GM20431 (cell line): ENCODE results near the gene RAD23B.

Source experiments
- in situ Hi-C: fragments of 300-500 bp; cut with MseI, MboI; formaldehyde crosslinking; loops from one replicate; pipeline ENCODE4 v1.15.0; 2020; ENCODE audit warnings: low sequenced_read_pairs; ENCODE audit not compliant: unreplicated experiment

Gene RAD23B

DNA sequence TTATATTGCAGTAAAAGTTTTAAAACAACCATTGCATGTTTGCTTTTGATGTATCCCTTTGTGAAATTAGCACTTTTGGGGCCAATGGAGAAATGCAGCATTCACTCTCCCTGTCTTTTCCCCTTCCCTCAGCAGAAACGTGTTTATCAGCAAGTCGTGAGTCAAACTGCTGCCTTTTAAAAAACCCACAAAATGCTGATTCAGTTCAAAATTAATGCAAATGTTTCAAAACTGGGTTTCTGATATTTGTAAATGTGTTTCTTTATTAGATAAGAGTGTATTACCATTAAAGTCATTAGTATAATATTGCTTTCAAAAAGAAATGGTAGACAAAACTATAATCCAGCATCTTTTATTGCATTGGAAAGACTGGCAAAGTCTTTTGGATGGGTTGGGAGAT is 47.3 kb downstream of the RAD23B start:
- in situ Hi-C loops = no loop called here

DNA sequence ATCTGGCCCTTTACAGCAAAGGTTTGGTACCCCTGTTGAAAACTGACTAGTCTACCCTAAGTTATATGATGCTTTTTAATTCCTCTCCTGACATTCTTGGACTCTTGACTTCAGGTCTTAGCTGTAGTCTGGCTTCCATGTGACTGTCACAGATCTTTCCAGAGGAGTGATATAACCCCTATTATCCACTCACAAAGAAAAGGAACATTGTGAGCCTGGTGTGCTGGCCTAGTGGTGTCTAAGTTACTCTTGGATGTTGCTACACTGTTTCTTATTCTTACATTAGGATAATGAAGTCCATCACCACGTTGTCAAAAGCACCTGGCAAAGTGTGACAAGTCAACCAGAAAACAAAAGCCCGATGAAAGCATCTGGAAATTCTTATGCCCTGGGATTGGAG is 49.8 kb downstream of the RAD23B start:
- in situ Hi-C loops = no loop called here

DNA sequence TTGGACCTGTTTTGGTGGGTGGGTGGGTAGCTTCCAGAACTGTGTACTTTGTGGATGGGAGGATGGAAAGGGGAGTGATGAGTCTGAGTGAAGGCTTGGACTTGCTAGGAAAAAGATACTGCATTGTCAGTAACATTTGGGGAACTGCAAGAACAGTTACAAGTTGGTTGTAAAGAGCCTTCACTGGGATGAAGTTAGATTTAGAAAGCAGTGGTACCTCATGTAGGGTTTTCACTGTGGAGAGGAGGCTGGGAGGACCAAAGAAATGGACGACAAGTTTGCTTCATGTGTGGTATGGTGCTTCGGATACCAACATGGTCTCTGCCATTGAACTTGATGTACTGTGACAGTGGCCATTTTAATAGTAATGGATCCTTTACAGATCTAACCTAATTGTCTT is 50.3 kb downstream of the RAD23B start:
- in situ Hi-C loops = no loop called here

DNA sequence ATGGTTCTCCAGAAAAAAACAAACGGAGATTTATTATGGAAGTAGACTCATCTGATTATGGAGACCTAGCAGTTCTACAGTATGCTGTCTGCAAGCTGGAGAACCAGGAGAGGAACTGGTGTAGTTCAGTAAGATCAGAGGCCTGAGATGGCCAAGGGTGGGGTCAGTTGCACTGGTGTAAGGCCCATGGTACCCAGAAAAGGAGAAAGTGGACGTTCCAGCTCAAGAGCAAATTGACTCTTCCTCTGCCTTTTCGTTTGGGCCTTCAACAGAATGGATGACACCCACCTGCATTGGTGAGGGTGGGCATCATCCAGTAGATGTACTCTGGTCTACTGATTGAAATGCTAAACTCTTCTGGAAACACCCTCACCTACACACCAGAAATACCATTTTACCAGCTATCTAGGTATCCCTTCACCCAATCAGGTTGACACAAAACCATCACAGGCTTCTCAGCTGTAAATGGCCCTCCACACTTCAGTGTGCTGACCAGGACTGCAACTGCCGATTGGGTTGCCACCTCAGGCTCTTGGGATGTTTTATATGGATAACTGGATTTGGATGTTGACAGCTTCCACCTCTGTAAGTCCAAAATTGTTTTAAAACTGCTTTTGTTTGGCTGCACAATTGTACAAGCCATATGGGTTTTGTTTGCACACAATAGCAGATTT is 51.2 kb downstream of the RAD23B start:
- in situ Hi-C loops = no loop called here

DNA sequence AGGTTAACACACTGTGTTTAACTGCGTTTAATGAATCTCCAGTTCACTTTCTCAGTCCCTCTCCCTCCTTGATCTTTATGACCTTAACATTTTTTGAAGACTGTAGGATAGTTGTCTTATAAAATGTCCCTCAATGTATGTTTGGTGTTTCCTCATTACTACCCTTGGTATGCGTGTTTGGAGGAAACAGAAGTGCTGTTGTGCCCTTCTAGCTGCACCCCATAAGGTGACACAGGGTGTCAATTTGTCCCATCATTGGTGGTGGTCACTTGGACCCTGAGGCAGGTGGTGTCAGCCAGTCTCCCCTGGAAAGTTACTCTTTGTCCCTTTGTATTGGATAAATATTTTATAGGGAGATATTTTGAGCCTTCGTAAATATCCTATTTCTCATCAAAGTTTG is 52.3 kb downstream of the RAD23B start:
- in situ Hi-C loops = no loop called here

DNA sequence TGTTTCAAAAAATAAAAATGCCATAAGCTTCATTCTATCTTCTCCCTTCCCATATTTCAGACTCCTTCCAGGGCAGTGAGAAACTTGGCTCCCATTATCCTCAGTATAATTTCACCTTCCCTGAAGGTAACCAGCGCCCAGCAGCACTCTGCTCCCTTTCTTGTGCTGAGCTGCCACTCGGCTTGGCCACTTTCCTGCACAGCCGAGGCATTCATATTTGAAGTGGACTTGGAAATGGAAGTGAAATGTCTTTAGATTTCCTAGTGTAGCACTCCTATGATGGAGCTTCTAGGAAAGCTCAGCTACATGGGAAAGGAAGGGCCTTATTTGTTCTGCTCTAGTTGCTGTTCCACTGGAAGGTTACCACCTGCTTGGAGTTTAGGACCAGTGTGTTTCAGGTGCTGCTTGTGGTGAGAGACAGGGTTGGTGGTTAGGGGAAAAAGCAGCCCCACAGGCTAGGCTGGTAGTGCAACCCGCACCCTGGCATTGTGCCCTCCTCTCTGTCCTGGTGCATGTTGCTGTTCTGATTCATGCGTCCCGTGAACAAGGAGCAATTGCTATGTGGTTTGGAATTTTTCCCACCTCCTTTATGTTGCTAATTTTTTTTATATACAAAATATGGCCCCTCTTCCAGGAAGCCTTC is 53.8 kb downstream of the RAD23B start:
- in situ Hi-C loops = no loop called here

DNA sequence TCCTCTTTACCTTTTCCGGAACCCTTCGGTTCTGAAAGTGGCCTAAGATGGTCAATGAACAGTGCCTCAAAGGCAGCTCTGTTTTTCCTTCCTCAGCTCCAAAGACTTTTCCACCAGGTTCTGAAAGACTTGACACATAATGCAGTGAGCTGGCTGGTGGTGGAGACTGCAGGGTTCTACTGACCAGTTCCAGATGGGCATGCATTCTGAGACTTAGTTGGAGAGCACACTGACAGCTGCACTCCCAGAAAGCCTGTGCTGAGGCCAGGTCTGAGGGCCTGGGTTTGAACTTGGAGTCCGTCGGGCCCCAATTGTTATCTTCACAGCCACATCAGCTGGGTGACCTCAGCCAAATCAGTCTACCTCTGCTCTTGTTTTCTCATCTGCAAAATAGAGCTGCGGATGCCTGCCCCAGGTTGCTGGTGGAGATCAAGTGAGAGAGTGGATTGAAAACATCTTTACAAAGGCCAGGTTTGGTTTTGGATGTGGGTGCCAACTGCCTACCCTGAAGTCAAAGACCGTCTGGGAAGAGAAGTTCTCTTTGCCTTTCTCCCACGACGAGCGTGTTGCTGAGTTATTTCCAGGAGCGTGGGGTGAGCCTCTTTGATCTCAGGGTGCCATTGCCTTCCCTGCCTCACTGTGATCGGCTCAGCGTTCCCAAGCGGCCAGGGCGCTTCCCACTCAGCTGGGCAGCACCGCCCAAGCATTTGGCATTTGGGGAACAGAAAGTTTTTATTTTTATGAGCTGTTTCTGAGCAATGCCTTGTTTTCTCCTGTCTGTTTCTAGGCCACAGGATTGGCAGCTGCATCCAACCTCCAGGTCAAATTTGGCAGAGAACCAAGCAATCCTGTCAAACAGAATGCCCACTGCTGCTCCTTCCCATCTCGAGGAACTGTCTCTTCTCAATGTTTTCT is 54.9 kb downstream of the RAD23B start:
- in situ Hi-C loops = no loop called here

DNA sequence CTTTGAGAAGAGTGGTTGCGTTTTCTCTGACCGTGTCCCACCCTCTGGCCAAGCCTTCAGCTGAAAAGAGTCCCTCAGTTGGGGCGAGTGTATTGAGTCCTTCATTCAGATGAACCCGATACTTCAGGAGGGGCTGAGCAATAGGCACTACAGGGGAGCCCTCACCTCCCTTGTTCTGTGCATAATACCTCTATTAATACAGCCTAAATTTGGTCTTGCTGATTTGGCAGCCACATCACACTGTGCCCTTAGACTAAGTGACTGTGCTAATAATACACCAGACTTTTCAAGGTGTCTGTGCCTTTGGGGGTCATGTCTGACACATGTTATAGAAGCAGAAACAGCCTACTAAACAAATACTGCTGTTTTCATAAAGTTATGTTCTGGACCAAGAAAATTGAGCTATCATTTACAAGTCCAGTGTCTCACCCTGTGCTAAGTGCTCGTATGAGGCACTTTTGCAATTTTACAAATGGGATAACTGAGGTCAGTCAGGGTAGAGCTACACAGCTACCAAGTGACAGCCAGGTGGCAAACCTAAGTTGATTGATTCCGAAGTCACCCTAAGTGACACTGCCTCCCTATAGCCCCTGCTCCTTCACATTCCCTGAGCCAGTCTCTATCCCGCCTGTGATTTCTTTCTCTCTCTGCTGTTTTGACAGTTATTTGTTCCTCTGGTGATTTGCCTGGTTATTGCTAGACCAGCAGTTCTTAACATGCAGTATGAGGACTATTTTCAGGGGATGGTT is 56.0 kb downstream of the RAD23B start:
- in situ Hi-C loops = no loop called here

DNA sequence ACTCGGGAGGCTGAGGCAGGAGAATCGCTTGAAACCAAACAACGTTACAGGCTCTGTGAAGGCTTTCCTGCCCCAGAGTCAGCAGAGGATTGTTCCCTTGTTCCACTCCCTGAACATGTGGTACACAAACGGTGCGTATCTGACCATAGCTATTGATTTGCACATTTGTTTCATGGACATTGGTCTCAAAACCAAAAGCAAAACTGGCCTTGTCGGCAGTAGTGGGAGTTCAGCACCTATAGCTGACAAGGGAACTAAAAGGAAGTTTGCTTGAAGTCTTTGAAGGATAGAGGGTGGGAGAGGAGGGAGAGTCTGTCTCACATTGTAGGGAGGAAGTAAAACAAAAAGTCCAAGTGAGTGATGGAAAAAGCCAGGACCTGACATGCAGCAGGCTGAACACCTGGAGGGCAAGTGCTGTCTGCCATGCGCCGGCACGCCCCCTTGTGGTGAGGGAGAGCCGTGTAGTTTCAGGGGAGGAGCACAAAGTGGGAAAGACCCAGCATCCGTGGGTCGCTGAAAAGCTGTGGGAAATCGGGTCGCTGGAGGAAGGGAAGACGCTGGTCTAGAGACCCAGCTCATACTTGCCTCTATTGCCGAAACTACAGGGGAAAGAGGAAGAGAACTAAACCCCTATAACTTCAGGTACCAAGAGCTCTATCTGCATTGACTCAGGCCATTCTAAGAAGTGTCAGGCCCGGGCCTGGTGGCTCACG is 58.0 kb downstream of the RAD23B start:
- in situ Hi-C loops = no loop called here

DNA sequence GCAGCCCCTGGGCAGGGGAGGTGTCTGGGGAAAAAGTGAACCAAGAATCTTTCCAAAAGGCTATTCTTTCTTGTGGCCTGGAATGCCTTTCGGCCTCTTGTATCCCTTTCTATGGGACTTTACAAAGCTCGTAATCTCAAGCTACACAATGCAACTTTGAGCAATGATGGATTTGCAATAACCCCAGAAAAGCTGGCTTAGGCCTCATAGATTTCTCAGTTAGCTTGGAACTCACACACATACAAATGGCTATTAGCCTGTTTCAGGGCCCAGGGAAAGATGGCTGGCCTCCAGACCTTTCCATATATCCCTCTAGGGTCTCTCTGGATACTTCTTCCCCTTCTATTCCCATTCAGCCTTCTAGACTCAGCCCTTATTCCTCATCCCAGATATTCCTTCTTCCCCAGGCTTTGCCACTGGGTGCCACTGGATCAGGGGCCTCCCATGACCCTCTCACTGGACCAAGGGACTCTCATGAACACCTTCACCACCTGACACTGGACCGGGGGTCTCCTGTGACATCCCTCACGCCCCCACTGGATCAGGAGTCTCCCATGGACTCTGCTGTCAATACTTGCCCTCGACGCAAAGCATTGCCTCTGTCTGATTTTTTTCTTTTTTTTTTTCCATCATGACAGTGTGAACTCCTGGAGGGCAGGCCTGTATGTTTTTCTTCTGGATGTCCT is 59.5 kb downstream of the RAD23B start:
- in situ Hi-C loops = no loop called here

DNA sequence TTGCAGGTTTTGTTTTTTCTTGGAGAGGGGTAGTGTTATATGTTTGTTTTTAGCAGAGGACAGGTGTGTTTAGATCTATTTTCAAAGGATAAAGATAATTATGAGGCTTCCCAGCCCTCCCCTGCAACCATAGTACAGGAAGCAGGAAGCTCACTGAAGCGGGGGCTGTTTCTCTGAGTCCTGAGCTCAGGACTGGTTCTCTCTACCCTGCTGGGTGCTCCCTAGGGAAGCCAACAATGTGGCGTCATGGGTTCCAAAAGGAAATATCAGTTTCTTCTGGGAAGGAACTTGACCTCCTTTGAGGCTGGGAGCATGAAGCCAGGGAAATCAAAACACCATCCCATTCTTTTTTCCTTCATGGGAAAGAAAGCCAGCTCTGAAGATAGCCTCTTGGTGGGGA is 62.2 kb downstream of the RAD23B start:
- in situ Hi-C loops = no loop called here

DNA sequence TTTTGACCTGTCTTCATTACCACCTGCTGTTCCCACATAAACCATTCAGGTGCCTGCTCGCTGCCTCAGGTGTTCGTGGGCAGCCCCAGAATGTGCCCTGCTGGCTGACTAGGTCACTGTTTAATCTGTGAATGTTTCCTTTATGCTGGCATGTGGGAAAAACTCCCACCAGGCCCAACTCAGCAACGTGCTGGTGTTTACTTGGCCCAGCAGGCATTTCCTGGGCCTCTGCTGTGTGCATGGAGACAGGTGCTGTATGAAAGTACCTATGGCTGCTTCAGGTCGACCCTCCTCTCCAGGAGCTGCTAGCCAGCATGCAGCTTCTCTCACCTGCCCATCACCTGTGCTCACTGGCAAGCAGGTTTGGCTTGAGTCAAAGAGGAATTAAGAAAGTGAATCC is 65.8 kb downstream of the RAD23B start:
- in situ Hi-C loops = no loop called here

DNA sequence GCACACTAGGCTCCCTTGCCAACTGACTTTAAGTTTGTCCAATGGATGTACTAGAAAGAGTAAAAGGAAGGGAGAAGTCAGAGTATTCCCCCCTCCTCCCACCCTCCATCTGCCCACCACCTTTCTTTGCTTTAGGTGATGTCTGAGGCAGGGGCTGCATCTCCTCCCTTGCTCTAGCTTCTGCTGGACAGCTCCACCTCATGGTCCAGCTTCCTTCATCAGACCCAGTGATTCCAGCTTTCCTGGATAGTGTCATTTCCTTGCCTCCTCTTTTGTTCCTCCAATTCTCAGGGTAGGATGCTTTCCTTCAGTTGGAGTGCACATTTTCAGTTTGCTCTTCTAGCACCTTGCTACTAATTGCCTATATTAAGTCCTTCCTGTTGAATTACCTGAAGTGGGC is 67.4 kb downstream of the RAD23B start:
- in situ Hi-C loops = no loop called here

DNA sequence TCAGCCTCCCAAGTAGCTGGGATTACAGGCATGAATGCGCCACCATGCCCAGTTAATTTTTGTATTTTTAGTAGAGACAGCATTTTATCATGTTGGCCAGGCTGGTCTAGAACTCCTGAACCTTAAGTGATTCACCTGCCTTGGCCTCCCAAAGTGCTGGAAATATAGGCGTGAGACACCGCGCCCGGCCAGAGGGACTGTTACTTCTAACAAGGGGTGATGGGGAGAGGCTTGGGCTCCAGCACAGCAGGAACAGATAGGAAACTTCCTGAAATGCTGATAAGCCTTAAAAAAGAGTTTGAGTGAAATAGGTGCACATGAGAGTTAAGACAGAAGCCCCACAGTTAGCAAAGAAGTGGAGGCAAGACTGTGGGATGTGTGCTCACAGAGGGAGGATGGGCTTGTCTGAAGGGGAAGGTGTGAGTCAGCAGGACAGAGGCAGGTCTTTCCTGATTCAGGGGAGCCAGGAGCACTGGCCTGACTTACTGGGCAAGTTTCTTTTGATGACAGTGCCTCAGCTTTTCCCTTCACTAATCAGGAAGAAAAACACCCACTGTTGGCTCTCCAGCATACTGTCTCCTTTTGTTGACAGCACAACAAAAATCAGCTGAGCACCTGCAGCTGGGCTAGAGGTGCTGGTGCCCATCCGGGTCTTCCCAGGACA is 68.4 kb downstream of the RAD23B start:
- in situ Hi-C loops = no loop called here

DNA sequence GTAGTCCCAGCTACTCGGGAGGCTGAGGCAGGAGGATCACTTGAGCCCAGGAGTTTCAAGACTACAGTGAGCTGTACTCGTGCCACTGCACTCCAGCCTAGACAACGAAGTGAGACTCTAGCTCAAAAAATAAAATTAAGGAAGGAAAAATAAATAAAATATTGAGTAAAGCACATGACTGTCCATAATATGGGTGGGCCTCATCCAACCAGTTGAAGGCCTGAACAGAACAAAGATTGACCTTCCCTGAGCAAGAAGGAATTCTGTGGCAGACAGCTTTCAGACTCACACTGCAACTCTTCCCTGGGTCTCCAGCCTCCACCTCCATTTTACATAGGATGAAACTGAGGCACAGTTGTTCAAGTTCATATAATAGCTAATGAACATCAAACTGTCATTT is 72.3 kb downstream of the RAD23B start:
- in situ Hi-C loops = no loop called here

DNA sequence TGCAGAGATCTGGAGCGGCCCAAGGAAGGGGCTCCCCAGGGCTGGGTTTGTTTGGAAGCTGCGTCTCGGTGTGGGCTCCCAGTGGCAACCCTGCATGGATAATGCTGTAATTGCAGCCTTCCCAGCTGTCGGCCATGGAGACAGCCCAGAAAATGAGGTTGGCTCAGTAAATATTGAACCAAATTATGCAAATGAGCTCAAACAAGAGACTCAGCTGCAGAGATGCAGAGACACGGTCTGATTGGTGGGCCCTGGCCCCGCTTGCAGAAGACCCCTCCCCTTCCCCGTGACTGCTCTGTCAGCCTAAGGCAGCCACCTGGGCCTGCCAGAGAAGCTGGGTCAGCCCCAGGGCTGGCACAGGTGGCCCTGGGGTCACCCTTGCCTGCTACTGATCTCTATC is 75.9 kb downstream of the RAD23B start:
- in situ Hi-C loops = no loop called here

DNA sequence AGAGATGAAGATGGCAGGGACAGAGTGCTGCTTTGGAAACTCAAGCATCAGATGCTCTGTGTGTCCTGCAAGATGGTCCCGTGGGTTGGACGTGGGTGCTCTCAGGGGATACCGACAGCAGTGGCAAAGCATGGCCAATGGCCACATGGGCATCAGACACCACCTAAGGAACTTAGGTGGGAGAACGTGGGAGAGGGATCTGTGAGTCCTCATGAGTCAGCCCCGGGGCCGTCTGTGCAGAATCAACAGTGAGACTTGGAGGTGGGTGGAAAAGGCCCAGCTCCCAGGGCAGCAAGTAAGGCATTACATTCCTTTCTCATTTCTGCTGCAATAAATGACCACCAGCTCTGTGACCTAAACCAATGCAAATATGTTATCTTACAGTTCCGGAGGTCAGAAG is 77.0 kb downstream of the RAD23B start:
- in situ Hi-C loops = no loop called here

DNA sequence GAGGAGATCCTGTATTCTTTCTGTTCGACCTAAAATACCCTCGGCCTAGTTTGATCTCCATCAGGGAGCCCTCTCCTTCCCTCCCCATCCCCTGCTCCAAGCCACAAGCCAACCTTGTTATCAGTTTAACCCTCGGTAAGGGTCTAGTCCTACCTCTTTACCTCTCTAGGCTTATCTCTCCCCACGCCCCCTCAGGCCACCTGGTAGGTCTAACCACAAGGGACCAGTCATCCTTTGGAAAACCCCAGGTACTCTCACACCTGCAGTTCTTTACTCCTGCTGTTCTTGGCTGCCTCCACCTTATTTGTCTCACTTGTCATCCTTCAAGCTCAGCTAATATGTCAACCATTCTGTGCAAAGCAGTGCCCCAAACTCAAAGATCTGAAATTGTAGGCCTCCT is 78.7 kb downstream of the RAD23B start:
- in situ Hi-C loops = no loop called here
